Hepatocyte (in vitro differentiated cells): ENCODE data around the gene RNPS1. TPM values are rescaled to one million over a fixed set of nuclear protein-coding genes. Genes with fewer than 3 reads are reported as not detected.
"Not testable (repeated sequence)": the region's sequence is repeated elsewhere in the genome, so short reads cannot be mapped to it uniquely, and the experiment has no call there.

Experiments used
- DNase-seq: peaks from one replicate; pipeline ENCODE4 v3.0.0-alpha.2; 2016; ENCODE audit warnings: low spot score
- H2AFZ ChIP-seq: fragments of 200-600 bp; sonication (generic); 2 replicates; pipeline ENCODE4 v1.6.0; 2016; ENCODE audit warnings: antibody characterized with exemption, mild to moderate bottlenecking
- H3K27ac ChIP-seq: fragments of 200-600 bp; sonication (generic); 2 replicates; pipeline ENCODE4 v1.5.1; 2016; ENCODE audit warnings: mild to moderate bottlenecking
- H3K27me3 ChIP-seq: fragments of 200-600 bp; sonication (generic); 2 replicates; pipeline ENCODE4 v1.6.1; 2016
- H3K36me3 ChIP-seq: fragments of 200-600 bp; sonication (generic); replicated peaks from 2 replicates; pipeline ENCODE4 v1.5.1; 2016; ENCODE audit warnings: low read depth; ENCODE audit not compliant: insufficient read depth
- H3K4me1 ChIP-seq: fragments of 200-600 bp; sonication (generic); 2 replicates; pipeline ENCODE4 v1.5.1; 2016; ENCODE audit warnings: mild to moderate bottlenecking, moderate library complexity; ENCODE audit not compliant: insufficient read depth
- H3K4me2 ChIP-seq: fragments of 200-600 bp; sonication (generic); 2 replicates; pipeline ENCODE4 v1.6.0; 2016
- H3K4me3 ChIP-seq: fragments of 200-600 bp; sonication (generic); 2 replicates; pipeline ENCODE4 v1.5.1; 2016; ENCODE audit warnings: mild to moderate bottlenecking
- H3K79me2 ChIP-seq: fragments of 200-600 bp; sonication (generic); 2 replicates; pipeline ENCODE4 v1.6.0; 2017; ENCODE audit warnings: mild to moderate bottlenecking
- H3K9me2 ChIP-seq: fragments of 200-600 bp; sonication (generic); replicated peaks from 2 replicates; pipeline ENCODE4 v1.6.0; 2017; ENCODE audit warnings: mild to moderate bottlenecking; ENCODE audit not compliant: insufficient read depth
- H3K9me3 ChIP-seq: fragments of 200-600 bp; sonication (generic); 2 replicates; pipeline ENCODE4 v1.5.1; 2016; ENCODE audit warnings: low read depth, mild to moderate bottlenecking
- H4K20me1 ChIP-seq: fragments of 200-600 bp; sonication (generic); 2 replicates; pipeline ENCODE4 v1.6.0; 2016; ENCODE audit warnings: mild to moderate bottlenecking; ENCODE audit not compliant: insufficient read depth, poor library complexity, severe bottlenecking
- EZH2 ChIP-seq: fragments of 200-600 bp; sonication (generic); IDR thresholded peaks from 2 replicates; pipeline ENCODE4 v1.6.1; 2016; ENCODE audit warnings: antibody characterized with exemption, mild to moderate bottlenecking, borderline replicate concordance
- EZH2phosphoT487 ChIP-seq: fragments of 200-600 bp; sonication (generic); IDR thresholded peaks from one replicate; pipeline ENCODE4 v1.6.1; 2018; ENCODE audit warnings: antibody characterized with exemption, mild to moderate bottlenecking, low read depth, moderate library complexity; ENCODE audit not compliant: unreplicated experiment, severe bottlenecking
- WGBS: methylation state at CpG from one replicate; pipeline ENCODE4 v1.1.6; 2016; ENCODE audit warnings: low lambda C conversion rate; ENCODE audit errors: missing lambda C conversion rate; 5-methylcytosine and 5-hydroxymethylcytosine counted together
- polyA plus RNA-seq: library from polyadenylated mRNA; unstranded; fragments of >200 nt; fragmentation: Nextera tagmentation; extraction: Ambion mirVana; gene quantifications from 2 replicates; pipeline ENCODE4 v1.2.1, GENCODE V29; 2016
- total RNA-seq: library from RNA; depleted of rRNA; stranded (reverse); fragments of >200 nt; gene quantifications from 2 replicates; pipeline ENCODE4 v1.2.3, GENCODE V29; 2014
- TF ChIP-seq, protein P1 (sequence below): fragments of 200-600 bp; sonication (generic); IDR thresholded peaks from 2 replicates; pipeline ENCODE4 v1.5.1; 2016; ENCODE audit warnings: antibody characterized with exemption, mild to moderate bottlenecking; ENCODE audit not compliant: poor library complexity

The RNPS1 gene
- total and polyA plus RNA-seq, 2 experiments from 2014 or later: 128 to 198 TPM

DNA sequence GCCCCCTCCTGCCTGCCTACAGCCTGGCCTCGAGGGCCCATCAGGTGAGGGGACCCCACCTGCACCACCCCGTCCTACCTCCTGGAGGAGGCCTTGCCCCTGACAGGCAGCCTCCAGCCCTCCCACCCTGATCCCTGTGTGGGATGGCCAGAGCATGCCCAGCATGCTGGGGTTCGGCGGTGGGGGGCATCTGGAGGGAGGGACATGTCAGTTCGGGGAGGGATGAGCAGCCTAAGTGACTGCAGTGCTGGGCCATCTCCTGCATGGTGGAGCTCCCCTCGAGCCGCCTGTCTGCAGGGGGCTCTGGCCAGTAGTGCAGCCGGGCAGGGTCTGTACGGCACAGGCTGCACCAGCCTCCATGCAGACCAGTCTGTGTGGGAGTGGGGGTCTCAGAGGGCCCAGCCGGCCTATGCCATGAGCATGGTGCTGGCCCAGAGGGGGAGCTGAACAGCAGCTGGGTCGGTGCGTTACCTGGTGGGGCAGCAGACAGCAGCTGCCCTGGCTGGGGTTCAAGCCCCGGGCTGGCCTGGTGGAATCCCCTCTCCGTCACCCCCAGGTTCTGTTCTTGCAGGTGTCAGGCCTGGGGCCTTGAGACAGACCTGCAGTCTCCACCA lies 4.0 kb upstream of the RNPS1 start:
- no peak overlapping the region for H3K4me2 ChIP-seq
- WGBS: 97% methylated on average over 10 of the region's 14 CpGs
- H4K20me1 ChIP-seq: peaks cover 17% of the 10 kb centered on the region
- H3K4me1 ChIP-seq: peaks cover 13% of the 10 kb centered on the region
- no peaks in the 10 kb centered on the region for H3K27me3 ChIP-seq
- DNase-seq: no peak
- H3K9me2 ChIP-seq: no peaks in the 10 kb centered on the region
- no peak overlapping the region for H2AFZ ChIP-seq
- no peak overlapping the region for H3K4me3 ChIP-seq
- H3K36me3 ChIP-seq: no peaks in the 10 kb centered on the region
- no peak overlapping the region for H3K27ac ChIP-seq
- TF ChIP-seq EZH2: no peak
- H3K9me3 ChIP-seq: no peaks in the 10 kb centered on the region
- H3K79me2 ChIP-seq: peaks cover 27% of the 10 kb centered on the region

DNA sequence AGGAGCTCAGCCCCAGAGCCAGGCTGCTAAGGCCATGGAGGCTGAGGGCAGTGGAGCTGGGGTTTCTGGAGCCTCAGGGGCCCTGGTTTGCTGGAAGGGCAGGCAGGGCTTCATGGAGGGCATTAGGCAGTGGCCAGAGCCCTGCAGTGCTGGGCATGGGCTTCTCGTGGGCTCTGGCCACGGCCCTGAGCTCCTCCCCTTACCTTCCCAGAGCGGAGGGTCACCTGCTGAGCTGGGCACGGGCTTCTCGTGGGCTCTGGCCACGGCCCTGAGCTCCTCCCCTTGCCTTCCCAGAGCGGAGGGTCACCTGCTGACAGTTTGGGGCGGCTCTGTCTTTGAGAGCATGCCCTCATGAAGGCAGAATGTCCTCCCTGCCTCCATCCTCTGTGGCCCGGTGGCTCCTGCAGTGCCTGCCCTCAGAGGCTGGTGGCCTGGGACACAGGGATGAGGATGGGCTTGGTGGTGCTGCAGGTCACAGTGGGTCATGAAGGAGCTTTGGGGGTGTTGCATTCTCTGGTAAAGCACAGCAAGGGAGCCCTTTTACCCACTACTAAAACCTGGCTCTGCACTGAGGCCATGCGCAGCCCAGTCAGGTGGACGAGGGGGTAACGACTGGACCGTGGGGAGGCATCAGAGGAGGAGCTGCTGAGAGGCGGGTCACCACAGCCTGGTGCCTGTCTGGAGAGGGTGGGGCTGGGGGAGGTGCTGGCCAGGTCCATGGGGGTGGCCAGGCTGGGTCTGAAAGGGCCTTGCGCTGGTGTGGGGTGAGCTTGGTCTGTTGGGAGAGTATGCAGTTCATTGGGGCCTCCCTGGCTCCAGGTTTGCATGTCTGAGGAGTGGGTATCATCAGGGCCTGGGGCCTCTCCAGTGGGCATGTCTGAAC lies 2.9 kb upstream of the RNPS1 start:
- Histone ChIP-seq H3K9me2 (no peaks in the 10 kb centered on the region), H3K9me3 (no peaks in the 10 kb centered on the region), H3K4me1 (peaks cover 15% of the 10 kb centered on the region), H3K4me2 (no peak overlapping the region), H3K36me3 (no peaks in the 10 kb centered on the region), H2AFZ (no peak overlapping the region), H3K27me3 (no peaks in the 10 kb centered on the region), H3K4me3 (no peak overlapping the region), H4K20me1 (peaks cover 26% of the 10 kb centered on the region), H3K27ac (no peak overlapping the region), H3K79me2 (peaks cover 37% of the 10 kb centered on the region)
- DNase-seq: no peak
- TF ChIP-seq, protein P1, sequence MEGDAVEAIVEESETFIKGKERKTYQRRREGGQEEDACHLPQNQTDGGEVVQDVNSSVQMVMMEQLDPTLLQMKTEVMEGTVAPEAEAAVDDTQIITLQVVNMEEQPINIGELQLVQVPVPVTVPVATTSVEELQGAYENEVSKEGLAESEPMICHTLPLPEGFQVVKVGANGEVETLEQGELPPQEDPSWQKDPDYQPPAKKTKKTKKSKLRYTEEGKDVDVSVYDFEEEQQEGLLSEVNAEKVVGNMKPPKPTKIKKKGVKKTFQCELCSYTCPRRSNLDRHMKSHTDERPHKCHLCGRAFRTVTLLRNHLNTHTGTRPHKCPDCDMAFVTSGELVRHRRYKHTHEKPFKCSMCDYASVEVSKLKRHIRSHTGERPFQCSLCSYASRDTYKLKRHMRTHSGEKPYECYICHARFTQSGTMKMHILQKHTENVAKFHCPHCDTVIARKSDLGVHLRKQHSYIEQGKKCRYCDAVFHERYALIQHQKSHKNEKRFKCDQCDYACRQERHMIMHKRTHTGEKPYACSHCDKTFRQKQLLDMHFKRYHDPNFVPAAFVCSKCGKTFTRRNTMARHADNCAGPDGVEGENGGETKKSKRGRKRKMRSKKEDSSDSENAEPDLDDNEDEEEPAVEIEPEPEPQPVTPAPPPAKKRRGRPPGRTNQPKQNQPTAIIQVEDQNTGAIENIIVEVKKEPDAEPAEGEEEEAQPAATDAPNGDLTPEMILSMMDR: no peak
- TF ChIP-seq EZH2phosphoT487 (no peak), EZH2 (no peak)
- WGBS: 84% methylated on average over 15 of the region's 15 CpGs

- Histone ChIP-seq H3K4me3 (no peak overlapping the region), H3K27ac (no peak overlapping the region), H4K20me1 (peaks cover 34% of the 10 kb centered on the region), H3K4me1 (peaks cover 15% of the 10 kb centered on the region), H3K9me2 (no peaks in the 10 kb centered on the region), H2AFZ (no peak overlapping the region), H3K4me2 (peak overlapping the region; percentile 96), H3K9me3 (no peaks in the 10 kb centered on the region), H3K79me2 (peaks cover 44% of the 10 kb centered on the region), H3K27me3 (no peaks in the 10 kb centered on the region), H3K36me3 (no peaks in the 10 kb centered on the region)
- 91% methylated on average over 9 of the region's 9 CpGs for WGBS
- TF ChIP-seq EZH2phosphoT487 (no peak), EZH2 (no peak)
- TF ChIP-seq, protein P1: no peak
- DNase-seq: no peak
Observed at GRCh38 chr16:2270070-2270462, 2.1 kb upstream of the RNPS1 start.

DNA sequence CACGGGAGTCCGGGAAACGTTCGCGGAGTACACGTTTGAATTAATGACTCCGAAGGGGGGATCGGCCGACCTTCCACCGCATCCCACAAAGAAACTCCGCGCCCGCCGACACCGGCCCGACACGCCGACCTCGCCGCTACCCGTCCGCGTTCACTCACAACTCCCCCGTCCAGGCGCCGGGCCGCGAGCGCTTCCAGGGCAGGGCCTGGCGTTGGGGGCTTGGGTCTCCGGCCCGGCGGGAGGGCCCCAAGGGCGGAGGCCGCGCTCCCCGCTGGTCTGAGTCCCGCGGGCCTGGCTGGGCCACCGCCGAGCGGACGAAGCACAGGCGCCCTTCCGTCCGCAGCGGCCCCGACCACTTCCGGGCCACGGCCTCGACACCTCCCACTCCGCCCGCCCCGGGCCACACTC lies 417 bp downstream of the RNPS1 start:
- not testable (repeated sequence) for H3K27me3 ChIP-seq, DNase-seq, H3K9me3 ChIP-seq, H3K9me2 ChIP-seq, H3K36me3 ChIP-seq
- peak overlapping the region; percentile 62 for H3K4me3 ChIP-seq
- H4K20me1 ChIP-seq: peaks cover 59% of the 10 kb centered on the region
- peaks cover 70% of the 10 kb centered on the region for H3K79me2 ChIP-seq
- WGBS: 2% methylated on average over 33 of the region's 54 CpGs
- H3K4me2 ChIP-seq: peak overlapping the region; percentile 96
- H3K4me1 ChIP-seq: peaks cover 15% of the 10 kb centered on the region
- peak overlapping the region; percentile 98 for H3K27ac ChIP-seq
- peak overlapping the region; percentile 56 for H2AFZ ChIP-seq

GRCh38 chr16:2266887-2267286 lies 1.0 kb downstream of the RNPS1 start:
- not testable (repeated sequence) for H2AFZ ChIP-seq, H3K27me3 ChIP-seq, H3K9me3 ChIP-seq, DNase-seq, H3K9me2 ChIP-seq, H3K36me3 ChIP-seq
- Histone ChIP-seq H3K4me3 (peak overlapping the region; percentile 62), H3K4me1 (peaks cover 15% of the 10 kb centered on the region), H4K20me1 (peaks cover 66% of the 10 kb centered on the region), H3K4me2 (peak overlapping the region; percentile 96), H3K27ac (peak overlapping the region; percentile 98), H3K79me2 (peaks cover 76% of the 10 kb centered on the region)
- 2% methylated on average over 12 of the region's 12 CpGs for WGBS

DNA sequence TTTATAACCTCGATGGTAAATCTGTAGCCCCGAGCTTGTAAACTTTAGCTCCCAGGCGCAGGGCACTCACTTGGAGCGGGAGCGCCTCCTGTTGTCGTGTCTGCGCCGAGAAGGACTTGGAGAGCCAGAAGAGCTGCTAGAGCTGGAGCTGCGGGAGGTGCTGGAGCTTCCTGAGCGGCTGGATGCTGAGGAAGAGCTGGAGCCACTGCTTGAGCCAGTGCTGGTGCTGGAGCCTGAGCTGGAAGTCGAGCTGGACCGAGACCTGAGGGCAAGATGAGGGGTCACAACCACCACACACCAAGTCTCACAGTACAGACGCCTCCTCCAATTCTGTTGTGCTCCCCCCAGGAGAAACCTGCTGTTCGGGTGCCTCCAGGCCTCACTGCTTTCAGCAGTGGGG lies 4.9 kb downstream of the RNPS1 start:
- Histone ChIP-seq H4K20me1 (peaks cover 67% of the 10 kb centered on the region), H3K79me2 (peaks cover 81% of the 10 kb centered on the region)
- H2AFZ ChIP-seq, H3K27me3 ChIP-seq, H3K36me3 ChIP-seq, H3K9me2 ChIP-seq, H3K9me3 ChIP-seq, H3K27ac ChIP-seq, H3K4me2 ChIP-seq, H3K4me3 ChIP-seq, DNase-seq, H3K4me1 ChIP-seq: not testable (repeated sequence)
- whole genome bisulfite sequencing: 92% methylated on average over 14 of the region's 14 CpGs
